Activated T-cell treated with anti-CD3 and anti-CD28 coated beads for 48 hours (primary cell): Measurements from ENCODE around the gene UBXN6.

Source experiments
- DNase-seq: peaks from one replicate; pipeline ENCODE4 v3.0.0-alpha.2; 2020; ENCODE audit warnings: low read depth

UBXN6 gene

DNA sequence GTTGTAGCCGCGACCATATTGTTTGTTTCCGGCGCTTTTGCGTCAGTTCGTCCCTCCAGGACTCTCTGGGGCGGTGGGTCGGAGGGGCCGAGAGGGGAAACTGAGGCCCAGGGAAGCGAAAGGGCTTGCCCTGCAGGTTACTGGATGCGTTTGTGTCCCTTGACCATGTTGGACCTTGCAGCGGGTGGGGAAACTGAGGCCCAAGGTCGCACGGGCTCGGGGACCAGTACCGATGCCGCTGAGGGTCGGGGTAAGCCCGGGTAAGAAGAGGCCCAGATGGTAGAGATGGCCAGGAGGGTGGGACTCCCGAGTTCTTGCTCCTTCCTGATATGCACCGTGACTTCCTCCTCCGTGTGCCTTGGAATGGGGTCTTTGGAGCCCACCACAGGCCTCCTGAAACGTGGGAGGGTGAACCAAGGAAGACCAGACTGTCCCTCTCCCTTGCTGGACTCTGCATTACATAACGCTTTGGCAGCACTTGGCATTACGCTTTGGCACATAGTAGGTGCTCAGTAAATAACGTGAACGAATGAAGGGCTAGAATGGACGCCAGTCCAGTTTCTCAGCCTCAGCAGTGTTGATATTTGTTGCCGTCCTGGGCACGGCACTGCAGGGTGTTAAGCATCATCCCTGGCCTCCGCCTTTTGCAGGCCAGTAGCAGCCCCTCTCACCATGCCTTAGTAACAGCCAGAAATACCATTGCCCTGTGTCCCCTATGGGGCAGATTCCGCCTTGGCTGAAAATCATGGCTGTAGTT is 54.4 kb downstream of the UBXN6 start:
- no peak for DNase-seq

GRCh38 chr19:4402171-4403004 is 55.2 kb downstream of the UBXN6 start, which contains the start of gene CHAF1A:
Gene CHAF1A (plus strand): TSS chr19:4402640. CDS start chr19:4402763, 123 bp downstream.
- peak; percentile 99 for DNase-seq

- DNase-seq, result no peak
These were observed 55.8 kb downstream of the UBXN6 start for GRCh38 chr19:4401769-4402170.

DNA sequence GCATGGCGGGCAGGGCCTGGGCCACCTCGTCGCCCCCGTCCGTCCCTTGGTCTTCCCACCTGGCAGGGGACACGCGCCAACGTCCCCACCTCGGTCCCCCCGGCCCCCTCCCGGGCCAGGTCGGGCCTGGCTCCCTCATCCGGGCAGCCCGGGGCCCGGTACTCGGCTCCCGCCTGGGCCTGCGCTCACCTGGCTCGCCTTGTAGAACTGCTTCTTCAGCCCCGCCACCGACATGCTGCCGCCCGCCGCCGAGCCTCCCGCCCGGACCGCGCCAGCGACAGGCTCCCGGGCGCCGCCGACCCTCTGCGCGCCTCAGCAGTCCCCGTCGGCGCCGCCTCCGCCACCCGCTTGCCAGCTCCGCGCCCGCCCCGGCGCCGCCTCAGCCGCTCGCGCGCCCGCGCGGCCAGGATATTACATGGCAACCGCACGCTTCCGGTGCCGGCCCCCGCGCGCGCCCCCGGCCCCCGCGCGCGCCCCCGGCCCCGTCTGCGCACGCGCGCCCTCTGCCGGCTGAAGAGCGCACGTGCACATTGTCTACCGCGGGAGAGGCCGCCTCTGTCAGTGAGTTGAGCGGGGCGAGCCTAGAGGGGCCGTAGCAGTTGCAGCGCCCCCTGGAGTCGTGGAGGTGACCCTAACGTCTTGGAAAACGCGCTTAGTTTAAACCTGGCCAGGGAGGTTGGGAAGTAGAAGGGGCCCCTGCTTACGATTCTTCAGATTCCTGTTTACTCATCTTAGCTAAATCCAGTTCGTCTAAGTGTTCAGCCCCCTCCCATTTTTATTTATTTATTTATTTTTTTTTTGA is 57.3 kb downstream of the UBXN6 start, which contains the start of gene SH3GL1:
TSS of gene SH3GL1 (minus strand) at position 413 of the 802 bp plus-strand sequence. CDS start at position 234, 179 bp downstream.
- peak; percentile 90 for DNase-seq

GRCh38 chr19:4399812-4400134 is 57.8 kb downstream of the UBXN6 start:
- DNase-seq, result no peak

DNA sequence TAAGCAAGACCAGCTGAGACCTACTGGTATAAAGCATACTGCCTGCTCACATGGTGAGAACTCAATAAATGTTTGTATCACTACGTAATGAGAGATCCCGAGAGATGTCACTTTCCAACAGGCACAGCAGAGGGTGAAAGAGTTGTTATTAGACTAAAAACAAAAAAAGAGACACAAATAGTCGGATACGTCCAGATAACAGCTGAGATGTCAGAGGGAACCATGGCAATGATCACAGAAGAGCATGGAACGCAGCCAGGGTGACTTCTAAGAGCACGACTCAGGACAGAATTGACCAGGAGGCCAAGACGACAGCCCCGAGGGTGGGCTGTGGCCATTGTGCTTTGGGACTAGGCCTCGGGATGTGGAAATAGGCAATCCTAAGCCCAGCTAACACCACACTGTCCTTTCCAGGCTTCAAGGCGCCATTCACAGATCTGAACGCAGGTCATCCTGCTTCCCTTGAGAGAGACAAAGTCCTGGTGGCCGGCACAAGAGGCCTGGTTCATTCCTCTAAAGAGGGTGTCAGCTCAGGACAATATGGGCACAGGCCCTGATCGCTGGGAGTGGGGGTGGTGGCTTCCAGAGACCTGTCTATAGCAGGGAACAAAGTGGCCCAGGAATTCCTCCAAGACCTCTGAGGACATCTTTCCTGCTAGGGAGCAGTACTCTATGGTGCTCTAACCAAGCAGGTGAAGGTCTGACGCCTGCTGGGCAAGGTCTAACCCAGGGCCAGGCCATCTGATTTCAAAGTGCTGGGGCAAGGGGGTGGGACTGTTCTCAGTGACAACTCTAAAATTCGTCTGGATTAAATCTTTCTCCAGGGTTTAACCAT is 60.4 kb downstream of the UBXN6 start:
- DNase-seq, result no peak
